SK-N-SH (cell line): ENCODE data around the gene SLC25A26. TPM values are rescaled to one million over a fixed set of nuclear protein-coding genes. Genes with fewer than 3 reads are reported as not detected.

Experiments
- CTCF ChIA-PET: fragments of 300-600, 350-600 bp; formaldehyde crosslinking; extraction: SDS; loops from one replicate; lab custom pipeline; 2021; lab: Yijun Ruan, JAX
- POLR2A ChIA-PET: fragments of 350-600 bp; sonication (Branson Sonifier 250); formaldehyde crosslinking; extraction: SDS; loops from one replicate; lab custom pipeline; 2020; ENCODE audit warnings: antibody characterized with exemption, inconsistent platforms; lab: Yijun Ruan, JAX
- DNase-seq: peaks from one replicate; pipeline ENCODE4 v3.0.0; 2012
- H2AFZ ChIP-seq: fragments of 200-600 bp; sonication (generic); 2 replicates; pipeline ENCODE4 v1.8.1; 2016; ENCODE audit warnings: antibody characterized with exemption, mild to moderate bottlenecking, low read depth
- H3F3A ChIP-seq: fragments of 200-600 bp; sonication (generic); replicated peaks from 2 replicates; pipeline ENCODE3; 2016; ENCODE audit warnings: antibody characterized with exemption, mild to moderate bottlenecking; ENCODE audit not compliant: insufficient read depth
- H3K27ac ChIP-seq, 2 experiments: fragments of 200-500 bp in 1 of 2; fragments of 200-600 bp in 1 of 2; sonication (Bioruptor generic) in 1 of 2; sonication (generic), shearing (Covaris generic) in 1 of 2; 2 replicates each; pipeline versions ENCODE4 v1.5.1 to v1.6.1; 2014 to 2016; ENCODE audit warnings: low read depth in 2 of 2, inconsistent platforms in 1 of 2, low read length in 1 of 2, mild to moderate bottlenecking in 1 of 2, mixed read lengths in 1 of 2
- H3K27me3 ChIP-seq: fragments of 200-600 bp; sonication (generic), shearing (Covaris generic); 2 replicates; pipeline ENCODE4 v1.6.1; 2016; ENCODE audit warnings: mixed run types; ENCODE audit not compliant: insufficient read depth
- H3K36me3 ChIP-seq, 2 experiments: fragments of 200-500 bp in 1 of 2; fragments of 200-600 bp in 1 of 2; sonication (Bioruptor generic) in 1 of 2; sonication (generic) in 1 of 2; replicated peaks in 1 of 2; 2 replicates each; pipeline versions ENCODE3 to v1.5.1; 2014 to 2016; ENCODE audit warnings: low read length in 1 of 2, mild to moderate bottlenecking in 1 of 2; ENCODE audit not compliant: insufficient read depth in 2 of 2, control insufficient read depth in 1 of 2
- H3K4me1 ChIP-seq, 2 experiments: fragments of 200-500 bp in 1 of 2; fragments of 200-600 bp in 1 of 2; sonication (Bioruptor generic) in 1 of 2; sonication (generic), shearing (Covaris generic) in 1 of 2; 2 replicates each; pipeline versions ENCODE4 v1.5.1 to v1.6.1; 2014 to 2016; ENCODE audit warnings: low read depth in 1 of 2, low read length in 1 of 2, mixed run types in 1 of 2; ENCODE audit not compliant: insufficient read depth in 2 of 2, control insufficient read depth in 1 of 2
- H3K4me2 ChIP-seq: fragments of 200-600 bp; sonication (generic), shearing (Covaris generic); 2 replicates; pipeline ENCODE4 v1.6.1; 2017; ENCODE audit warnings: mixed run types
- H3K4me3 ChIP-seq, 2 experiments: fragments of 200-500 bp in 1 of 2; fragments of 200-600 bp in 1 of 2; sonication (Bioruptor generic) in 1 of 2; sonication (generic), shearing (Covaris generic) in 1 of 2; 2 replicates each; pipeline versions ENCODE4 v1.5.1 to v1.8.1; 2014 to 2016; ENCODE audit warnings: low read depth in 2 of 2, inconsistent platforms in 1 of 2, low read length in 1 of 2, mild to moderate bottlenecking in 1 of 2, mixed read lengths in 1 of 2, moderate library complexity in 1 of 2
- H3K79me2 ChIP-seq: fragments of 200-600 bp; sonication (generic); 2 replicates; pipeline ENCODE4 v1.8.1; 2017; ENCODE audit warnings: mild to moderate bottlenecking; ENCODE audit not compliant: insufficient read depth
- H3K9ac ChIP-seq: fragments of 200-600 bp; sonication (generic); 2 replicates; pipeline ENCODE4 v1.6.1; 2017; ENCODE audit warnings: mixed run types
- H3K9me2 ChIP-seq: fragments of 200-600 bp; sonication (generic); 2 replicates; pipeline ENCODE4 v1.6.1; 2017; ENCODE audit warnings: mixed run types
- H3K9me3 ChIP-seq: fragments of 200-600 bp; sonication (generic); 2 replicates; pipeline ENCODE4 v1.6.1; 2017; ENCODE audit warnings: mixed run types, mild to moderate bottlenecking, moderate library complexity
- H4K20me1 ChIP-seq: fragments of 200-600 bp; sonication (generic); 2 replicates; pipeline ENCODE4 v1.6.1; 2017; ENCODE audit warnings: mild to moderate bottlenecking, mixed run types; ENCODE audit not compliant: insufficient read depth
- CHD2 ChIP-seq: fragments of 150-350 bp; IDR thresholded peaks from 2 replicates; pipeline ENCODE4 v1.6.1; 2018; ENCODE audit warnings: low read length; ENCODE audit not compliant: partially characterized antibody
- EZH2phosphoT487 ChIP-seq: fragments of 200-600 bp; sonication (generic); IDR thresholded peaks from 2 replicates; pipeline ENCODE4 v1.6.1; 2017; ENCODE audit warnings: low read depth, mixed run types, mild to moderate bottlenecking, antibody characterized with exemption, moderate library complexity, borderline replicate concordance
- FOXM1 ChIP-seq: IDR thresholded peaks from 2 replicates; pipeline ENCODE4 v1.4.0; 2012; ENCODE audit warnings: low read depth, mild to moderate bottlenecking
- NRF1 ChIP-seq: IDR thresholded peaks from 2 replicates; pipeline ENCODE4 v1.6.1; 2012; ENCODE audit warnings: low read depth, mild to moderate bottlenecking, low read length
- PBX3 ChIP-seq: IDR thresholded peaks from 2 replicates; pipeline ENCODE4; 2012
- POLR2AphosphoS5 ChIP-seq: IDR thresholded peaks from 2 replicates; pipeline ENCODE4 v1.6.1; 2012; ENCODE audit warnings: low read depth, low read length
- REST ChIP-seq: IDR thresholded peaks from 2 replicates; pipeline ENCODE4 v1.6.1; 2012; ENCODE audit warnings: mild to moderate bottlenecking, low read depth, low read length, moderate library complexity
- RFX5 ChIP-seq: IDR thresholded peaks from 2 replicates; pipeline ENCODE4 v1.6.1; 2012; ENCODE audit warnings: mild to moderate bottlenecking, improper control_type of control experiment, low read length
- SIN3A ChIP-seq: IDR thresholded peaks from 2 replicates; pipeline ENCODE4 v1.6.1; 2012; ENCODE audit warnings: low read depth, mild to moderate bottlenecking, low read length, moderate library complexity, borderline replicate concordance
- SMC3 ChIP-seq: IDR thresholded peaks from 2 replicates; pipeline ENCODE4 v1.6.1; 2012; ENCODE audit warnings: low read depth, low read length, improper control_type of control experiment
- TAF1 ChIP-seq: IDR thresholded peaks from 2 replicates; pipeline ENCODE4 v1.6.1; 2012; ENCODE audit warnings: low read depth, mild to moderate bottlenecking, low read length, moderate library complexity, borderline replicate concordance
- USF2 ChIP-seq: fragments of 150-350 bp; IDR thresholded peaks from 2 replicates; pipeline ENCODE4 v1.6.1; 2017; ENCODE audit warnings: antibody characterized with exemption, low read length, low read depth, borderline replicate concordance
- WGBS: methylation state at CpG from one replicate; pipeline ENCODE4 v1.1.6; 2017; ENCODE audit warnings: low lambda C conversion rate; 5-methylcytosine and 5-hydroxymethylcytosine counted together
- polyA plus RNA-seq, 3 experiments: library from polyadenylated mRNA; depleted of rRNA; stranded (reverse); fragments of >200 nt; gene quantifications; 2 replicates each; pipeline ENCODE4 v1.2.3, GENCODE V29; 2012
- TF ChIP-seq, protein P1 (sequence below): fragments of 200-600 bp; sonication (generic); IDR thresholded peaks from 2 replicates; pipeline ENCODE4 v1.6.1; 2017; ENCODE audit warnings: antibody characterized with exemption, mild to moderate bottlenecking, moderate library complexity

The SLC25A26 gene
- polyA plus RNA-seq, 1 of the 3 experiments (the other 2 are of a cell fraction): 31.8 TPM

DNA sequence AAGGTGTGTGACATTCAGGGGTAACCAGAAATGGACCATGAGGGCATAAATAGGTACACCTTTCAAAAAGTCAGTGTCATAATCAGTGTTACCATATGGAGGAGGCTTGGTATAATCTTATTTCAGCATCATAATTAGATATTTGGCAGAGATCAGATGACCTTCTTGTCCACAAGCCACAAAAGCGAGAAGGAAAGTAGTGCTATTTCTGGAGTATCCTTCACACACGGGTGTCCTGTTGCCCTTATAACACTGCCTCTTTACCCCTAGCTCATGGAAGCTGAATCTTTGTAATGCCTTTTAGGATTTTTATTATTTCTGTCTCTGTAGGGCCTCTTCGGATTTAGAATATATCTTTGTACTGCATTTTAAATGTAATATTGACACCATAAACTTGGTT, 147.2 kb downstream of the SLC25A26 start:
- POLR2A ChIA-PET: no interaction called here

More for the DNA sequence above, 147.2 kb downstream of the SLC25A26 start:
- Histone ChIP-seq H3K27ac (no peak overlapping the region), H3K9me3 (no peaks in the 10 kb centered on the region), H3K36me3 (peaks cover 0 to 5% of the 10 kb centered on the region in 2 experiments), H3K27me3 (no peaks in the 10 kb centered on the region)
- CTCF ChIA-PET: interaction anchor here (3.9 kb wide), 1 partner anchor 10 kb away, joined by 23 read pairs; no protein-coding TSS in a partner anchor
- TF ChIP-seq EZH2phosphoT487 (no peak), PBX3 (no peak), USF2 (no peak), SMC3 (no peak), TAF1 (no peak), RFX5 (no peak), POLR2AphosphoS5 (no peak), REST (no peak), SIN3A (no peak), NRF1 (no peak), FOXM1 (no peak), CHD2 (no peak)
- TF ChIP-seq, protein P1, sequence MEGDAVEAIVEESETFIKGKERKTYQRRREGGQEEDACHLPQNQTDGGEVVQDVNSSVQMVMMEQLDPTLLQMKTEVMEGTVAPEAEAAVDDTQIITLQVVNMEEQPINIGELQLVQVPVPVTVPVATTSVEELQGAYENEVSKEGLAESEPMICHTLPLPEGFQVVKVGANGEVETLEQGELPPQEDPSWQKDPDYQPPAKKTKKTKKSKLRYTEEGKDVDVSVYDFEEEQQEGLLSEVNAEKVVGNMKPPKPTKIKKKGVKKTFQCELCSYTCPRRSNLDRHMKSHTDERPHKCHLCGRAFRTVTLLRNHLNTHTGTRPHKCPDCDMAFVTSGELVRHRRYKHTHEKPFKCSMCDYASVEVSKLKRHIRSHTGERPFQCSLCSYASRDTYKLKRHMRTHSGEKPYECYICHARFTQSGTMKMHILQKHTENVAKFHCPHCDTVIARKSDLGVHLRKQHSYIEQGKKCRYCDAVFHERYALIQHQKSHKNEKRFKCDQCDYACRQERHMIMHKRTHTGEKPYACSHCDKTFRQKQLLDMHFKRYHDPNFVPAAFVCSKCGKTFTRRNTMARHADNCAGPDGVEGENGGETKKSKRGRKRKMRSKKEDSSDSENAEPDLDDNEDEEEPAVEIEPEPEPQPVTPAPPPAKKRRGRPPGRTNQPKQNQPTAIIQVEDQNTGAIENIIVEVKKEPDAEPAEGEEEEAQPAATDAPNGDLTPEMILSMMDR: no peak
- TF ChIP-seq, all 33 proteins: peak for 0
- 88% methylated on average over 3 of the region's 3 CpGs for WGBS
- no peaks in the 10 kb centered on the region for H3F3A ChIP-seq
- H3K9ac ChIP-seq: no peak overlapping the region
- H3K9me2 ChIP-seq: no peaks in the 10 kb centered on the region
- H3K4me1 ChIP-seq: peaks cover 0 to 15% of the 10 kb centered on the region in 2 experiments; a peak in 1 of 4 replicates
- H2AFZ ChIP-seq: no peak overlapping the region
- no peaks in the 10 kb centered on the region for H3K79me2 ChIP-seq
- H3K4me2 ChIP-seq: no peak overlapping the region
- H4K20me1 ChIP-seq: no peaks in the 10 kb centered on the region
- no peak overlapping the region for H3K4me3 ChIP-seq
- no peak for DNase-seq
